ENCODE results near the gene YWHAB. TPM values are rescaled to one million over a fixed set of nuclear protein-coding genes. Genes with fewer than 3 reads are reported as not detected.

YWHAB gene
- total and polyA plus RNA-seq, 8 donors, result 164 to 228 (median 192) TPM

DNA sequence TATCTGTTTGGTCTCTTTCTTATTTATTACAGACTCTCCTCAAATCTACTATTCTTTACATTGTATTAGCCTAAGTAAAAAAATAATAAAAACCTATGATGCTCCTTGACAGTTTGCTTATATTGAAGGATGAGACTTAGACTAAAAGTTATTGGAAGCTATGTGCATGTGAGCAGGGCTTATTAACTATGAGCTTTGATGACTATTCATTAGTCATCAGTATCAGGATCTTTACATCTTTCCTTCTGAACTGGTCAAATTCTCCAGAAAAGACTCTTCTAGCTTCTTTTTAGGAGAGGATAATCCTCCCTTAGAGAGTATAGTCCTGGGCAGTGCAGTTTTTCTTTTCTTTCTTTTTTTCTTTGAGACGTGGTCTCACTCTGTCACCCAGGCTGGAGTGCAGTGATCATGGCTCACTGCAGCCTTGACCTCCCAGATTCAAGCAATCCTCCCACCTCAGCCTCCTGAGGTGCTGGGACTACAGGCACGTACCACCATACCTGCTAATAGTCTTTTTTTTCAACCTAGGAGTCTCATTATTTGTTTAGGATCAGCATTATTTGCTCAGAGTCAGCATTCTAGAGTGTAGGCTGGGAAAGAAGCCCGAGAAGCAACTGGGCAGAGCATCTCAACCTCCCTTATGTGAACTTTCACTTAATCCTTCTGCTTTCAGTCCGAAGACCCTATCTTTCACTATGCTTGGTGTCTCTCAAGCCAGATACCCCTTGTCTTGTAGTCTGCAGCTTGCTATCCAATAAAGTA is 37.1 kb upstream of the YWHAB start:
- DNase-seq (no peak), ATAC-seq (no peak)
- peaks cover 0 to 21% of the 10 kb centered on the region in 2 donors for H3K27me3 ChIP-seq
- intact Hi-C loops (cut with DNase I), result no loop called here
- TF ChIP-seq, protein P1, sequence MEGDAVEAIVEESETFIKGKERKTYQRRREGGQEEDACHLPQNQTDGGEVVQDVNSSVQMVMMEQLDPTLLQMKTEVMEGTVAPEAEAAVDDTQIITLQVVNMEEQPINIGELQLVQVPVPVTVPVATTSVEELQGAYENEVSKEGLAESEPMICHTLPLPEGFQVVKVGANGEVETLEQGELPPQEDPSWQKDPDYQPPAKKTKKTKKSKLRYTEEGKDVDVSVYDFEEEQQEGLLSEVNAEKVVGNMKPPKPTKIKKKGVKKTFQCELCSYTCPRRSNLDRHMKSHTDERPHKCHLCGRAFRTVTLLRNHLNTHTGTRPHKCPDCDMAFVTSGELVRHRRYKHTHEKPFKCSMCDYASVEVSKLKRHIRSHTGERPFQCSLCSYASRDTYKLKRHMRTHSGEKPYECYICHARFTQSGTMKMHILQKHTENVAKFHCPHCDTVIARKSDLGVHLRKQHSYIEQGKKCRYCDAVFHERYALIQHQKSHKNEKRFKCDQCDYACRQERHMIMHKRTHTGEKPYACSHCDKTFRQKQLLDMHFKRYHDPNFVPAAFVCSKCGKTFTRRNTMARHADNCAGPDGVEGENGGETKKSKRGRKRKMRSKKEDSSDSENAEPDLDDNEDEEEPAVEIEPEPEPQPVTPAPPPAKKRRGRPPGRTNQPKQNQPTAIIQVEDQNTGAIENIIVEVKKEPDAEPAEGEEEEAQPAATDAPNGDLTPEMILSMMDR (IDR thresholded peaks at IDR 0.05), result no peak
- H3K9me3 ChIP-seq, result no peaks in the 10 kb centered on the region
- no peak overlapping the region for H3K27ac ChIP-seq
- H3K4me1 ChIP-seq, result no peaks in the 10 kb centered on the region
- H3K36me3 ChIP-seq, result no peaks in the 10 kb centered on the region
- H3K4me3 ChIP-seq, result no peak overlapping the region

DNA sequence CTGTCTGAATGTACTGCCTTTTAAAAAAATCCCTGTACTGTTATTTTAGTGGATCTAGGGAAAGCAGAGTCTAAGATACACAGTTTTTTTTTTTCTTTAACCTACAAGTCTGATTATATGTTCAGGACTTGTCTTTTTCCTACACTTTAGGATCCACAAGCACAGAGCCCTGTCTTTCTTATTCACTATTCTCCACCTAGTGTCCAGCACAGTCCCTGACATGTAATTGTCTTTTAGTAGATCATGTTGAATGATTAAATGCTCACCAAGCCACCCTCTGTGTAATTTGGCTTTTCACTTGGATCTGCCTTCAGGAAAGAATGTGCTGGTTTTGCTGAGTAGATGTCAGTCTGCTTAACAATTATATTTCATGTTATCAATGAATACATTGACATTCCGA is 35.8 kb upstream of the YWHAB start:
- DNase-seq (no peak), ATAC-seq (no peak)
- TF ChIP-seq, protein P1 (IDR thresholded peaks at IDR 0.05), result no peak
- Histone ChIP-seq H3K9me3 (no peaks in the 10 kb centered on the region), H3K27ac (no peak overlapping the region), H3K27me3 (peaks cover 0 to 11% of the 10 kb centered on the region in 2 donors), H3K4me1 (no peaks in the 10 kb centered on the region), H3K4me3 (no peak overlapping the region), H3K36me3 (no peaks in the 10 kb centered on the region)
- intact Hi-C loops (cut with DNase I), result no loop called here

DNA sequence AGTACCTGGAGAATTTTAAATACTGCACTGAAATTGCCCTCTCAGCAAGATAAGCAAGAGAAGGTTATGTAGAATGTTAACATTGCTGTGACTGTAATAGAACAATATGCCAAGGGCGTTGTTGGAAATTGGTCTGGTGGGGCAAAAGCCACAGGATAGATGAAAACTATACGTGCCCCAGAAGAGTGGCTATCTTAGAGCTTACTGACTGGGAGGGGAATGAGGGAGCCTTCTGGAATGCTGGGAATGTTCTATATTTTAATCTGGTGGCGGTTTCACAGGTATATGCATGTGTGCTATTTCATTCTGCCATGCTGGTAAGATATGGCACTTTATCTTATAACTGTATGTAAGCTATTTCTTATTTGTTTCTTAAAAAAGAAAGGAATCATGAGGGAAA is 35.2 kb upstream of the YWHAB start:
- Histone ChIP-seq H3K27ac (no peak overlapping the region), H3K4me1 (no peaks in the 10 kb centered on the region), H3K36me3 (no peaks in the 10 kb centered on the region), H3K9me3 (no peaks in the 10 kb centered on the region), H3K27me3 (peaks cover 0 to 9% of the 10 kb centered on the region in 2 donors), H3K4me3 (no peak overlapping the region)
- ATAC-seq (no peak), DNase-seq (no peak)
- TF ChIP-seq, protein P1 (IDR thresholded peaks at IDR 0.05), result no peak
- intact Hi-C loops (cut with DNase I), result no loop called here

DNA sequence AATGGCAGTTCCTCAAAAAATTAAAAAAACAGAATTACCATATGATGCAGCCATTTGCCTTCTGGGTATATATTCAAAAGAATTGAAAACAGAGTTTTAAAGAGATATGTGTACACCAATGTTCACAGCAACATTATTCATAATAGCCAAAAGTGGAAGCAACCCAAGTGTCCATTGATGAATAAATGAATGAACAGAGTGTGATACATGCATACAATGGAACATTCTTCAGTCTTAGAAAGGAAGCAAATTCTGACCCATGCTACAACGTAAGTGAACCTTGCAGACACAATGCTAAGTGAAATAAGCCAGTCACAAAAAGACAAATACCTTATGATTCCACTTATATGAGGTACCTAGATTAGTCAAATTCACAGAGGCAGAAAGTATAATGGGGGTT is 34.7 kb upstream of the YWHAB start:
- peaks cover 0 to 9% of the 10 kb centered on the region in 2 donors for H3K27me3 ChIP-seq
- DNase-seq (no peak), ATAC-seq (no peak)
- no peaks in the 10 kb centered on the region for H3K9me3 ChIP-seq
- no peak overlapping the region for H3K4me3 ChIP-seq
- H3K27ac ChIP-seq, result no peak overlapping the region
- H3K4me1 ChIP-seq, result no peaks in the 10 kb centered on the region
- TF ChIP-seq, protein P1 (IDR thresholded peaks at IDR 0.05), result no peak
- no peaks in the 10 kb centered on the region for H3K36me3 ChIP-seq
- intact Hi-C loops (cut with DNase I), result no loop called here

DNA sequence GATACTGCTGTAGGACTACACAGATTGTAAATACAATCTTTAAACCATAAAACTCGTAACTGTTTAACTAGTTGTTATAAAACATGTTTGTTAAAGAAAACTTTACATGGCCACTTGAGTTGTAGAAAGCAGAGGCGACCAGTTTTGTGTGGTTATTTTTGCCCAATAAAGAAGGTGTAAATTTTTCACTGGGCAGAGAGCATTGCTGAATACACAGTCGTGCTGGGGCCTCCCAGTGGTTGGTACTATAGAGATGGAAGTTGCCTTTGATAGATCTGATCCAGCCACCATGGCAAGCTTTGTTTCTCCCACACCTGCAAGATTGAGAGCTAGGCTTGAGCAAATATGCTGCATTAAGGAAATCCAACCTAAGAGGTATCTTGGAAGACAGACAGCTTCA is 34.0 kb upstream of the YWHAB start:
- no peaks in the 10 kb centered on the region for H3K9me3 ChIP-seq
- H3K4me3 ChIP-seq, result no peak overlapping the region
- H3K27me3 ChIP-seq, result peaks cover 0 to 9% of the 10 kb centered on the region in 2 donors
- TF ChIP-seq, protein P1 (IDR thresholded peaks at IDR 0.05), result no peak
- H3K27ac ChIP-seq, result no peak overlapping the region
- ATAC-seq (no peak), DNase-seq (no peak)
- intact Hi-C loops (cut with DNase I), result no loop called here
- no peaks in the 10 kb centered on the region for H3K4me1 ChIP-seq
- no peaks in the 10 kb centered on the region for H3K36me3 ChIP-seq

Measured in left lung (tissue), 10 donors.